DMS153 treated with DMSO at 0.1 percent for 48 hours (cell line): ENCODE measurements around the gene SPATA1.
"Not testable (repeated sequence)": the region's sequence is repeated elsewhere in the genome, so short reads cannot be mapped to it uniquely, and the experiment has no call there.

Source experiments
- DNase-seq: peaks from one replicate; lab custom pipeline; 2025; ENCODE audit not compliant: unreplicated experiment; lab: John Stamatoyannopoulos, UW

SPATA1 gene

DNA sequence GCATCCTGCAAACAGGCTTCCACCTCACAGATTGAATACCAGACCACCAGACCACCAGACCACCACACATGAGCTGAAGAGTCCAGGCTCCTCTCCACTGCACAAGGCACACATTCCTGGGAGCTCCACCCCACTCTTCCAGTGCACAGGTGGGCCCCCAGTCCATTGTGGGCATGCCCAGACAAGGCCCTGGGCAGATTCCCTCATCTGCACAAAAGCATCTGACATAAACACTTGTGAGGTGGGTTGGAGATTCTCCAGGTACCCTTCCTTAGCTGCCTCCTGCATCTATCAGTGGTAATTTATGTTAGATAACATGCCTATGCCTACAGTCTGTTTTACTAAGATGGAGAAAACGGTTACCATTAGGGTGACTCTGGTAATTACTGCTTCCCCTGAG is 79.6 kb downstream of the SPATA1 start:
- DNase-seq, result no peak

DNA sequence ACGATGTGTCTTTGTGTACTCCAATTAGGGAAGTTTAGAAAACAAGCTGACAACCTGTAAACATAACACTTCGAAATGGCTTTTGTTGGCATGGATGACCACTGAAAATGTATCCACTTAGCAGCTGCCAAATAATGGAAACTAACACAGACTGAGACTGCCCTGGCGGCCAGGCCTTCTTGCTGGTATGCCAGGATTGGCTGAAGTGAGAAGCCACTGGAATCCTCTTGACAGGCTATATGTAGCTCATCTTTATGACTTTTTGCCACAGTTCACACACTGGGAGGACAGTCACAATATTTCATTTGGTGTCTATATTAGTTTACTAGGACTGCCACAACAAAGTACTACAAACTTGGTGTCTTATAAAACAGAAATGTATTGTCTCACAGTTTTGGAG is 80.9 kb downstream of the SPATA1 start:
- no peak for DNase-seq

- DNase-seq, result not testable (repeated sequence)
Observed at GRCh38 chr1:84594959-84595358, 88.8 kb downstream of the SPATA1 start.

GRCh38 chr1:84597011-84597410 is 90.8 kb downstream of the SPATA1 start:
- DNase-seq, result no peak

- no peak for DNase-seq
Observed at GRCh38 chr1:84598418-84598817, 92.2 kb downstream of the SPATA1 start.

DNA sequence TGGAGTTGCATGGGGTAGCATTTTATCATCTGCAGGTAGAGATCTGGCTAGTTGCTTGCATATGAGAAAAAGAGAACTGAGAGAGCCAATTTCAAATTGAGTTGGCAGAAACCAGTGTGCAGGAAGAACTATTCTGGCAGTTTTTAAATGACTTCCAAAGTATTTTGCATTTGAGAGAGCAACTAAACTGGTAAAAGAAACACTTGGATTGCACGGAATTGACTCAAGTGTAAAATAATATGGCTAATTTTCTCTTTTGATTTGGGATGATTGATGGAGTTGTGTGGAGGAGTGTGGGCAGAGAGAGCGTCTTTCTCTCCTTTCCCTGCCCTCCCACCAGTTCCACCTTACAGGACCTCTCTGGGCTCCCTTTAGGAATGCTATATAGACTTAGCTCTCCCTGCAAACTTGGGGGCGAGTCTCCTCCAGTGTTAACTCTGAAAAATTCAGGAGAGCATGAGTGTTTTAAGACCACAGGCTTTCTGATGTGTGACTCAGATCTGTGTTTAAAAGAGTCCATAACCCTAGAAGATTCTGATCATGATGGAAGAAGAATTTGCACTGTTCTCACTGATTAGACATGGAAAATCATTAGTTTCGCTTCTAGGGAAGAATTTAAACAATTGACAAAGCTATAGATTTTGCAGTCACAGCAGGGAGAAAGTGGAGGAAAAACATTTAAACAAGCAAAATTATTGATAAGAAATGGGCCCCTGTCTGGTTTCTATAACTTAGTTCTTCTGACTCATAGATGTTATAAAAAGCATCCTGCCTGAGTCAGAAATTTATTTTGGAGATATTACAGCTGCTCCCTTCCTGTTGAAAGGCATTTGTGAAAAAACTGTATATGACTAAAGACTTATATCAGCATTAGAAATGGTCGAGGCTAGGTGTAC is 92.9 kb downstream of the SPATA1 start:
- no peak for DNase-seq

DNA sequence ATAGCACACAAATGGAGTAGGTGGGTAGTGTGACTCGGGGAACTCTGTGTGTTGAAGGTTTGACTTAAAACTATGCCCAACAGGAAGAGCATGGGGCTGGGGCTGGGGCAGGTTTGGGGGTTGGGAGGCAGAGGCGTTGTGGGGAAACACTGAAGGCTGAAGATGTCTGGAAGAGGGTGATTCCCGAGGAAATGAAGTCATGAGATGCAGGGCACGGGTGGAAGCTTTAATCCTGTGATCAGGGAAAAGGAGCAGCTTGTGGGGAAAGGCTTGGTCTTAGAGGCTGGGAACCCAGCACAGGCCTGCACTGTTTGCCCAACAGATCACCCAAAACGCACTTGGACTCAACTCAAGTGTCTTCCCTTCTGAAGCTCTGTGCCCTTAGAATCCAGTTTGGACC is 94.6 kb downstream of the SPATA1 start:
- DNase-seq, result no peak

- DNase-seq, result no peak
Observed at GRCh38 chr1:84603223-84603622, 97.0 kb downstream of the SPATA1 start.

DNA sequence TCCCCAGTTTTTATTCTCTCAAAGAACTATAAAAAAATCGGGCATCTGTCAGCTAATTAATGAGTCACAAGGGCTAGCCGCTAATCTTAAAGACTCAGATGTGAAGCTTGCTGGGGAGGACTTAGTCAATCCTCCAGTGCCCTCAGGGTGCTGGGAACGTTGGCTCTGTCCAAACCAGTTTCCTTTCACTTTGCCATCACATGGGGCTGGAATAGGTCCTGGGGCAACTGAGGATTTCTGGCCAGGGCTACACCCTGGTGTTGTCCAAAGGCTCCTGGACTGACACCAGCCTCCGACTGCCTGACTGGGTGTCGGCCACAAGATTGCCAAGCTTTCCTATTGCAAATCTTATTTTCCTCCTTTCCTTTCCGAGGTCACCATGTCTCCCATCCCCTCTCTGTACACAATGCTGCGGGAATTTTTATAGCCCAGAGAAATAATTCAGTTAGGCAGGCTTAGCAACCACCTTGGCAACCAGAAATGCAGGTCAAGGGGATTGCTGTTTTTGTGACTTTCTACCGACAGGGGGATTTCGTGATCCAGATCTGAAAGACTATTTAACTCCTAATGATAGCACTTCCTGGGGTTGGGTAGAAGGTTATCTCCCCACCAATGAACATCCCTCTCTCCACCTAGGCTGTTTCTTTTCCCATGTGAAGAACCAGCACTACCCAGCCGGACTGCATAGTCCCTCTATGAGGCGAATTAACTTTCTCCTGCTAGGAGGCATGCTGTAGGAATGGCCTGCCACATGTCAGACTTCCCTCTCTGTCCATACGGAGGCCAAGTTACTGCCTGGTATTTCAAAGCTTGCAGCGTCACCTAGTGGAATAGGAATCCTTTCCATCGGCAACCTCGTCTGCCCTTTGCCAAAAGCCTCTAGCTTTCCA is 98.0 kb downstream of the SPATA1 start:
- DNase-seq, result peak; percentile 44

GRCh38 chr1:84605157-84605556 is 99.0 kb downstream of the SPATA1 start:
- no peak for DNase-seq

DNA sequence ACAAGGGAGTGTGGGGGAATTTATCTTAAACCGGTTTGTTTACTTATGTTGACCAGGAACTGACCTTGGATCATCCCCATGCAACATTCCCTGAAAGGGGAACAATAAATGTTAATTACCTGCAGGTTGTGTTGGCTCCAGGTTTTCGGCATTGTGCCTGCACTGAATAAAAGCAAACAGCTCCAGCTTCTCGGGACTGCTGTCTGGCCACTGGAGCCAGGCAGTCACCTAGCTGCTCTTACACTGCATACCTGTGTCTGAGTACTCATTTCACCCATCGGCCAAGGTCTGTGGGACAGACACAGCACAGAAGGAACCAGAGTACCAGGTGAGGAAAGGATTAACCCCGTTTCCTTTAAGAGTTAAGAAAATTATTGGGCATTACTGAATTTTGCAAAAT is 100.8 kb downstream of the SPATA1 start:
- DNase-seq, result no peak

DNA sequence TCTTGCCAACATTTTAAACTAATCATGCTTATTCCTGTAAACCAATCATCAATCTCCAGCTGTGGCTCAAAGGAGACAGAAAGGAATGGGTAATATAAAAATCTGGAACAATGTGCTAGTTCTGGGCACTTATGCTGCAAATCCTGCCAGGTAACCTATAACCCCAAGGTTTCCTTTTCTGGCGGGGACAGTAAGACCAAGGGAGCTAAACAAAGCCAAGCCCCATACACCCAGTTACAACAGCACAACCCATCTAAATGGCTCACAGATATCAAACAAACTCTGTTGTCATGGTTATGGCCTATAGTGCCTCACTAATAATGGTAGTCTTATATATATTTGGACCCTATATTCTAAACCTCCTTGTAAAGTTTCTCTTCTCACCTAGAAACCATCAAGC is 104.9 kb downstream of the SPATA1 start:
- DNase-seq, result no peak

DNA sequence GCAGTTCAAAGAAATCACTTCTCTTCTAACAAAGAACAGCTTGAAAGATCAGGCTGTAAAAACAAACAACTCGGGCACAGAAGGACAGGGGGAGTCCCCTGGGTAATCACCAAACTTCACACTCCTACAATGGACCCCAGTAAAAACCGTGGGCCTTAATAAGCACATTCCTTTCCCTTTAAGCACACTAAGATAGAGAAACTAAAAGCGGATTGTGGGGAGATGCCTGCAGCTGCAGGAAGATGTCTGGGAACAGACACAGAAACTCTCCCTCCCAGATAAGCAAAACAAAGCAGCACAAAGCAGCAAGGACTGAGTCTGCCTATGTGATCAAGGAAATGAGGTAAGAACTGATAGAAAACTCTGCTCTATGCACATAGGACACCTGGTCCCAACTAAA is 105.6 kb downstream of the SPATA1 start:
- no peak for DNase-seq

- no peak for DNase-seq
Observed at GRCh38 chr1:84613026-84613425, 106.8 kb downstream of the SPATA1 start.

- no peak for DNase-seq
Observed at GRCh38 chr1:84613887-84614286, 107.7 kb downstream of the SPATA1 start.

DNA sequence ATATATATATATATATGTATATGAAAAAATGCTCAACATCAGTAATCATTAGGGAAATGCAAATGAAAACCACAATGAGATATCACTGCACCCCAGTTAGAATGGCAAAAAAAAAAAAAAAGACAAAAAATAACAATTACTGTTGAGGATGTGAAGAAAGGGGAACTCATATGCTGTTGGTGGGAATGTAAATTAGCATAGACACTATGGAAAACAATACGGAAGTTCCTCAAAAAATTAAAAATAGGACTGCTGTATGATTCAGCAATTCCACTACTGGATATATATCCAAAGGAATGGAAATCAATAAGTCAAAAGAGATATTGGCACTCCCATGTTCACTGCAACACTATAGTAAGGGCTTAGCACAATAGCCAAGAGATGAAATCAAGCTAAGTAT is 109.6 kb downstream of the SPATA1 start:
- DNase-seq, result no peak
